ENCODE results near the gene BHLHE40. TPM values are rescaled to one million over a fixed set of nuclear protein-coding genes. Genes with fewer than 3 reads are reported as not detected.

BHLHE40 gene
- total and polyA plus RNA-seq, 10 of the 15 experiments (the other 5 are each of a cell fraction or from before 2014, with no cell fraction given) = 25.2 to 106 (median 51.4) TPM

DNA sequence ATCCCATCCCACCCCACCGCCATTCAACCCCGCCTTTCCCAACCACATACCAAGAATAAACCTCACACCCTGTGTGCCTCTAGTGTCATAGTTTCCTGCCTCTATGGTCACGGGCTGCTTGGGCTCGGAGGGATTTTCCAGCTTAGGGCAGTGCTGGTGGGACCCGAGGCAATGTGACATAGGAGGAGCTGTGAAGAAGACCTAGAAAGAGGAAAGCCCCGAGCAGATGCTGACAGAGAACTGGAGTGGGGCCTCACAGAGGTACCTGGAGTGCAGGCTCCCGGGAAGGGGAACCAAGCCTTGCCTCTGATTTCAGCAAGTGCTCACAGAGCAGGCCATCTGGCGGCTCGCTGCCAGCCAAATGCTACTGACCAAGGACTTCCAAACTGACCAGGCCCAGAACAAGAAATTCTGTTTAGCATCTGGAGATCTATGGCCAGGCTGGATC is 27.5 kb downstream of the BHLHE40 start (continued):
- TF ChIP-seq TCF3 (IDR thresholded peaks at IDR 0.05; ENCODE audit: borderline replicate concordance, insufficient read depth, low read depth, low read length) = peak; percentile 90
- peak; percentile 99 for TF ChIP-seq RELA (IDR thresholded peaks at IDR 0.05; ENCODE audit: borderline replicate concordance, partially characterized antibody)
- 0 out of 2 replicates have a peak, but pooled peaks have one; percentile 17 for TF ChIP-seq HCFC1 (IDR thresholded peaks at IDR 0.05; ENCODE audit: low read length)
- TF ChIP-seq, protein P1, sequence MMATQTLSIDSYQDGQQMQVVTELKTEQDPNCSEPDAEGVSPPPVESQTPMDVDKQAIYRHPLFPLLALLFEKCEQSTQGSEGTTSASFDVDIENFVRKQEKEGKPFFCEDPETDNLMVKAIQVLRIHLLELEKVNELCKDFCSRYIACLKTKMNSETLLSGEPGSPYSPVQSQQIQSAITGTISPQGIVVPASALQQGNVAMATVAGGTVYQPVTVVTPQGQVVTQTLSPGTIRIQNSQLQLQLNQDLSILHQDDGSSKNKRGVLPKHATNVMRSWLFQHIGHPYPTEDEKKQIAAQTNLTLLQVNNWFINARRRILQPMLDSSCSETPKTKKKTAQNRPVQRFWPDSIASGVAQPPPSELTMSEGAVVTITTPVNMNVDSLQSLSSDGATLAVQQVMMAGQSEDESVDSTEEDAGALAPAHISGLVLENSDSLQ (IDR thresholded peaks at IDR 0.05) = peak; percentile 29; the same call in 1 of the 2 replicates
- peak; percentile 91 for TF ChIP-seq TBL1XR1 (IDR thresholded peaks at IDR 0.05; ENCODE audit: low read depth, low read length)
- TF ChIP-seq CREM (IDR thresholded peaks at IDR 0.05; ENCODE audit: low read depth) = peak; percentile 93; the same call in 1 of the 2 replicates
- TF ChIP-seq HDAC6 (IDR thresholded peaks at IDR 0.05; ENCODE audit: unreplicated experiment) = no peak
- TF ChIP-seq, protein P2, sequence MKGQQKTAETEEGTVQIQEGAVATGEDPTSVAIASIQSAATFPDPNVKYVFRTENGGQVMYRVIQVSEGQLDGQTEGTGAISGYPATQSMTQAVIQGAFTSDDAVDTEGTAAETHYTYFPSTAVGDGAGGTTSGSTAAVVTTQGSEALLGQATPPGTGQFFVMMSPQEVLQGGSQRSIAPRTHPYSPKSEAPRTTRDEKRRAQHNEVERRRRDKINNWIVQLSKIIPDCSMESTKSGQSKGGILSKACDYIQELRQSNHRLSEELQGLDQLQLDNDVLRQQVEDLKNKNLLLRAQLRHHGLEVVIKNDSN (IDR thresholded peaks at IDR 0.05; ENCODE audit: borderline replicate concordance, extremely low read length, insufficient read depth, low read depth, low read length) = no peak
- TF ChIP-seq ZBED1 (IDR thresholded peaks at IDR 0.05; ENCODE audit: borderline replicate concordance) = peak; percentile 64; the same call in 1 of the 2 replicates
- peak; percentile 85; the same call in 1 of the 2 replicates for TF ChIP-seq RCOR1 (conservative IDR thresholded peaks at IDR 0.05; ENCODE audit: low read depth, low read length)
- peak; percentile 47; the same call in 1 of the 2 replicates for TF ChIP-seq ZNF217 (IDR thresholded peaks at IDR 0.05)
- no peak for TF ChIP-seq SMC3 (IDR thresholded peaks at IDR 0.05; ENCODE audit: borderline replicate concordance, low read length)
- TF ChIP-seq, protein P3, sequence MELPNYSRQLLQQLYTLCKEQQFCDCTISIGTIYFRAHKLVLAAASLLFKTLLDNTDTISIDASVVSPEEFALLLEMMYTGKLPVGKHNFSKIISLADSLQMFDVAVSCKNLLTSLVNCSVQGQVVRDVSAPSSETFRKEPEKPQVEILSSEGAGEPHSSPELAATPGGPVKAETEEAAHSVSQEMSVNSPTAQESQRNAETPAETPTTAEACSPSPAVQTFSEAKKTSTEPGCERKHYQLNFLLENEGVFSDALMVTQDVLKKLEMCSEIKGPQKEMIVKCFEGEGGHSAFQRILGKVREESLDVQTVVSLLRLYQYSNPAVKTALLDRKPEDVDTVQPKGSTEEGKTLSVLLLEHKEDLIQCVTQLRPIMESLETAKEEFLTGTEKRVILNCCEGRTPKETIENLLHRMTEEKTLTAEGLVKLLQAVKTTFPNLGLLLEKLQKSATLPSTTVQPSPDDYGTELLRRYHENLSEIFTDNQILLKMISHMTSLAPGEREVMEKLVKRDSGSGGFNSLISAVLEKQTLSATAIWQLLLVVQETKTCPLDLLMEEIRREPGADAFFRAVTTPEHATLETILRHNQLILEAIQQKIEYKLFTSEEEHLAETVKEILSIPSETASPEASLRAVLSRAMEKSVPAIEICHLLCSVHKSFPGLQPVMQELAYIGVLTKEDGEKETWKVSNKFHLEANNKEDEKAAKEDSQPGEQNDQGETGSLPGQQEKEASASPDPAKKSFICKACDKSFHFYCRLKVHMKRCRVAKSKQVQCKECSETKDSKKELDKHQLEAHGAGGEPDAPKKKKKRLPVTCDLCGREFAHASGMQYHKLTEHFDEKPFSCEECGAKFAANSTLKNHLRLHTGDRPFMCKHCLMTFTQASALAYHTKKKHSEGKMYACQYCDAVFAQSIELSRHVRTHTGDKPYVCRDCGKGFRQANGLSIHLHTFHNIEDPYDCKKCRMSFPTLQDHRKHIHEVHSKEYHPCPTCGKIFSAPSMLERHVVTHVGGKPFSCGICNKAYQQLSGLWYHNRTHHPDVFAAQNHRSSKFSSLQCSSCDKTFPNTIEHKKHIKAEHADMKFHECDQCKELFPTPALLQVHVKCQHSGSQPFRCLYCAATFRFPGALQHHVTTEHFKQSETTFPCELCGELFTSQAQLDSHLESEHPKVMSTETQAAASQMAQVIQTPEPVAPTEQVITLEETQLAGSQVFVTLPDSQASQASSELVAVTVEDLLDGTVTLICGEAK (IDR thresholded peaks at IDR 0.05; ENCODE audit: borderline replicate concordance) = no peak
- no peak for TF ChIP-seq SREBF2 (IDR thresholded peaks at IDR 0.05; ENCODE audit: low read length)
- no peak for TF ChIP-seq EZH2 (IDR thresholded peaks at IDR 0.05; ENCODE audit: borderline replicate concordance, control insufficient read depth, low read depth, low read length)
- TF ChIP-seq SMARCA5 (IDR thresholded peaks at IDR 0.05) = no peak
- TF ChIP-seq, protein P4, sequence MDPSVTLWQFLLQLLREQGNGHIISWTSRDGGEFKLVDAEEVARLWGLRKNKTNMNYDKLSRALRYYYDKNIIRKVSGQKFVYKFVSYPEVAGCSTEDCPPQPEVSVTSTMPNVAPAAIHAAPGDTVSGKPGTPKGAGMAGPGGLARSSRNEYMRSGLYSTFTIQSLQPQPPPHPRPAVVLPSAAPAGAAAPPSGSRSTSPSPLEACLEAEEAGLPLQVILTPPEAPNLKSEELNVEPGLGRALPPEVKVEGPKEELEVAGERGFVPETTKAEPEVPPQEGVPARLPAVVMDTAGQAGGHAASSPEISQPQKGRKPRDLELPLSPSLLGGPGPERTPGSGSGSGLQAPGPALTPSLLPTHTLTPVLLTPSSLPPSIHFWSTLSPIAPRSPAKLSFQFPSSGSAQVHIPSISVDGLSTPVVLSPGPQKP (IDR thresholded peaks at IDR 0.05; ENCODE audit: low read depth, low read length) = no peak
- peak in 1 of 2 experiments; percentile 31; a peak in 1 of 3 replicates for TF ChIP-seq EGR1 (IDR thresholded peaks at IDR 0.05; ENCODE audit: borderline replicate concordance in 1 of 2, low read depth in 2 of 2, low read length in 2 of 2)
- no peak for TF ChIP-seq FOXM1 (IDR thresholded peaks at IDR 0.05; ENCODE audit: low read depth, low read length)
- TF ChIP-seq, protein P5, sequence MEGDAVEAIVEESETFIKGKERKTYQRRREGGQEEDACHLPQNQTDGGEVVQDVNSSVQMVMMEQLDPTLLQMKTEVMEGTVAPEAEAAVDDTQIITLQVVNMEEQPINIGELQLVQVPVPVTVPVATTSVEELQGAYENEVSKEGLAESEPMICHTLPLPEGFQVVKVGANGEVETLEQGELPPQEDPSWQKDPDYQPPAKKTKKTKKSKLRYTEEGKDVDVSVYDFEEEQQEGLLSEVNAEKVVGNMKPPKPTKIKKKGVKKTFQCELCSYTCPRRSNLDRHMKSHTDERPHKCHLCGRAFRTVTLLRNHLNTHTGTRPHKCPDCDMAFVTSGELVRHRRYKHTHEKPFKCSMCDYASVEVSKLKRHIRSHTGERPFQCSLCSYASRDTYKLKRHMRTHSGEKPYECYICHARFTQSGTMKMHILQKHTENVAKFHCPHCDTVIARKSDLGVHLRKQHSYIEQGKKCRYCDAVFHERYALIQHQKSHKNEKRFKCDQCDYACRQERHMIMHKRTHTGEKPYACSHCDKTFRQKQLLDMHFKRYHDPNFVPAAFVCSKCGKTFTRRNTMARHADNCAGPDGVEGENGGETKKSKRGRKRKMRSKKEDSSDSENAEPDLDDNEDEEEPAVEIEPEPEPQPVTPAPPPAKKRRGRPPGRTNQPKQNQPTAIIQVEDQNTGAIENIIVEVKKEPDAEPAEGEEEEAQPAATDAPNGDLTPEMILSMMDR (IDR thresholded peaks at IDR 0.05 in 2 of 3, conservative IDR thresholded peaks at IDR 0.05 in 1 of 3; ENCODE audit: control insufficient read depth in 2 of 3, extremely low read depth in 1 of 3, insufficient read depth in 1 of 3, low read depth in 3 of 3, low read length in 3 of 3) = peak in 1 of 3 experiments; percentile 24; a peak in 2 of 6 replicates

Data from GM12878 (cell line).